OCI-LY7 (cell line): ENCODE measurements around the gene GOT2.

ENCODE experiments used
- CTCF ChIP-seq: fragments of 200-600 bp; sonication (generic); conservative IDR thresholded peaks from 2 replicates; pipeline ENCODE4 v1.5.1; 2014; ENCODE audit warnings: mild to moderate bottlenecking, antibody characterized with exemption, low read length, moderate library complexity, mixed read lengths
- EZH2phosphoT487 ChIP-seq: fragments of 200-600 bp; sonication (generic); IDR thresholded peaks from 2 replicates; pipeline ENCODE4 v1.6.1; 2018; ENCODE audit warnings: low read depth, borderline replicate concordance, mild to moderate bottlenecking, mixed run types, antibody characterized with exemption, low read length, moderate library complexity, mixed read lengths

GRCh38 chr16:58733248-58733670 is 857 bp downstream of the GOT2 start:
- TF ChIP-seq CTCF (no peak), EZH2phosphoT487 (no peak)
